T-cell (primary cell): ENCODE data around the gene ST3GAL3. TPM values are rescaled to one million over a fixed set of nuclear protein-coding genes. Genes with fewer than 3 reads are reported as not detected.
"Not testable (repeated sequence)": the region's sequence is repeated elsewhere in the genome, so short reads cannot be mapped to it uniquely, and the experiment has no call there.

Experiments used
- ATAC-seq, 4 experiments: fragments of 200-7000 bp in 3 of 4; fragments of 150-1000 bp in 1 of 4; cut with Tn5 transposase; replicated peaks in 1 of 4; 1 replicate in 3 of 4; 2 replicates in 1 of 4; pipeline ENCODE4 v1.10.0; 2021; ENCODE audit warnings: moderate library complexity in 3 of 4, mild to moderate bottlenecking in 2 of 4, moderate number of reproducible peaks in 1 of 4
- CTCF ChIA-PET, 2 donors: fragments of 300-600 bp; sonication (Branson Sonifier 250); formaldehyde crosslinking; loops; one replicate each; lab custom pipeline; 2022; ENCODE audit warnings: antibody characterized with exemption in 2 of 2; lab: Charles Lee
- POLR2A ChIA-PET, 2 donors: fragments of 300-600 bp; sonication (Branson Sonifier 250); formaldehyde crosslinking; loops; one replicate each; lab custom pipeline; 2022; ENCODE audit warnings: antibody characterized with exemption in 2 of 2; lab: Charles Lee
- DNase-seq, 35 experiments: peaks; one replicate each; pipeline versions ENCODE4 v3.0.0 to v3.0.0-alpha.2; 2013 to 2023
- H3K27ac ChIP-seq: one replicate; pipeline ENCODE4 v1.5.1; 2013; ENCODE audit warnings: low read length
- H3K27me3 ChIP-seq, 2 experiments: replicated peaks in 1 of 2; 1 replicate in 1 of 2; 2 replicates in 1 of 2; pipeline versions ENCODE4 v1.6.1 to v1.7.0; 2013; ENCODE audit warnings: low read length in 1 of 2, mixed read lengths in 1 of 2; ENCODE audit not compliant: control insufficient read depth in 2 of 2, insufficient read depth in 2 of 2; ENCODE audit errors: extremely low read depth in 1 of 2
- H3K36me3 ChIP-seq, 2 donors: 1 replicate in 1 of 2; 2 replicates in 1 of 2; pipeline versions ENCODE4 v1.6.1 to v1.7.0; 2013; ENCODE audit warnings: low read length in 1 of 2; ENCODE audit not compliant: control insufficient read depth in 2 of 2, insufficient read depth in 1 of 2; ENCODE audit errors: extremely low read depth in 1 of 2
- H3K4me1 ChIP-seq, 2 experiments: 1 replicate in 1 of 2; 2 replicates in 1 of 2; pipeline versions ENCODE4 v1.6.1 to v1.7.0; 2013; ENCODE audit warnings: low read length in 2 of 2, mixed read lengths in 1 of 2; ENCODE audit not compliant: insufficient read depth in 2 of 2, control insufficient read depth in 1 of 2; ENCODE audit errors: extremely low read depth in 1 of 2
- H3K4me3 ChIP-seq, 2 donors: 1 replicate in 1 of 2; 2 replicates in 1 of 2; pipeline versions ENCODE4 v1.5.1 to v1.7.0; 2013; ENCODE audit warnings: mild to moderate bottlenecking in 2 of 2, low read length in 1 of 2, moderate library complexity in 1 of 2; ENCODE audit not compliant: control insufficient read depth in 1 of 2; ENCODE audit errors: extremely low read depth in 1 of 2
- H3K9me3 ChIP-seq: 2 replicates; pipeline ENCODE4 v1.7.0; 2013
- H3K27ac Mint-ChIP-seq, 2 donors: one replicate each; pipeline ENCODE4 v1.8.0; 2020 to 2021; ENCODE audit warnings: mild to moderate bottlenecking in 2 of 2, mixed read lengths in 2 of 2
- H3K27me3 Mint-ChIP-seq, 2 donors: one replicate each; pipeline ENCODE4 v1.8.0; 2021 to 2022; ENCODE audit warnings: mixed read lengths in 2 of 2
- H3K36me3 Mint-ChIP-seq: one replicate; pipeline ENCODE4 v1.8.0; 2021; ENCODE audit warnings: mixed read lengths
- H3K4me1 Mint-ChIP-seq, 3 donors: one replicate each; pipeline ENCODE4 v1.8.0; 2020 to 2022; ENCODE audit warnings: mixed read lengths in 3 of 3, mild to moderate bottlenecking in 1 of 3
- H3K4me3 Mint-ChIP-seq, 3 donors: one replicate each; pipeline ENCODE4 v1.8.0; 2020 to 2022; ENCODE audit warnings: mild to moderate bottlenecking in 3 of 3, mixed read lengths in 3 of 3, moderate library complexity in 3 of 3
- H3K9me3 Mint-ChIP-seq, 3 donors: one replicate each; pipeline ENCODE4 v1.8.0; 2020 to 2022; ENCODE audit warnings: mixed read lengths in 3 of 3
- WGBS: methylation state at CpG from one replicate; pipeline ENCODE4 v1.1.5; 2013; ENCODE audit warnings: missing lambda C conversion rate; ENCODE audit not compliant: insufficient coverage; 5-methylcytosine and 5-hydroxymethylcytosine counted together
- total RNA-seq, 35 experiments: library from RNA in 6 of 35; stranded (reverse) in 6 of 35; fragments of 120-200 nt in 1 of 35; gene quantifications; one replicate each; pipeline versions ENCODE4 v1.2.1 to v1.2.4 and lab custom pipeline; 2013 to 2026

Gene ST3GAL3
- total RNA-seq, 5 donors from 2014 or later (not counting 1 experiment from before 2014, with no cell fraction given), result 21.9 to 29.8 (median 24.4) TPM

GRCh38 chr1:43774359-43774758, 67.0 kb downstream of the ST3GAL3 start:
- H3K4me1 Mint-ChIP-seq, result peaks cover 0 to 3% (median under 1%) of the 10 kb centered on the region in 3 donors
- no peak overlapping the region for H3K27ac Mint-ChIP-seq
- 100% methylated on average over 2 of the region's 2 CpGs for WGBS
- ATAC-seq (no peak), DNase-seq (no peak)
- ChIA-PET CTCF (interaction anchor here in 1 of 2 donors (0.6 kb wide), 1 partner anchor 274 kb away, joined by 4 read pairs; no protein-coding TSS in a partner anchor), POLR2A (no interaction called here)
- Histone ChIP-seq H3K27ac (no peak overlapping the region), H3K4me1 (no peaks in the 10 kb centered on the region), H3K36me3 (peaks cover 0 to 4% of the 10 kb centered on the region in 2 donors), H3K27me3 (no peaks in the 10 kb centered on the region), H3K4me3 (no peak overlapping the region), H3K9me3 (no peaks in the 10 kb centered on the region)
- H3K36me3 Mint-ChIP-seq, result peaks cover 52% of the 10 kb centered on the region
- no peak overlapping the region for H3K4me3 Mint-ChIP-seq
- no peaks in the 10 kb centered on the region for H3K27me3 Mint-ChIP-seq
- peaks cover 4 to 7% (median 7%) of the 10 kb centered on the region in 3 donors for H3K9me3 Mint-ChIP-seq

DNA sequence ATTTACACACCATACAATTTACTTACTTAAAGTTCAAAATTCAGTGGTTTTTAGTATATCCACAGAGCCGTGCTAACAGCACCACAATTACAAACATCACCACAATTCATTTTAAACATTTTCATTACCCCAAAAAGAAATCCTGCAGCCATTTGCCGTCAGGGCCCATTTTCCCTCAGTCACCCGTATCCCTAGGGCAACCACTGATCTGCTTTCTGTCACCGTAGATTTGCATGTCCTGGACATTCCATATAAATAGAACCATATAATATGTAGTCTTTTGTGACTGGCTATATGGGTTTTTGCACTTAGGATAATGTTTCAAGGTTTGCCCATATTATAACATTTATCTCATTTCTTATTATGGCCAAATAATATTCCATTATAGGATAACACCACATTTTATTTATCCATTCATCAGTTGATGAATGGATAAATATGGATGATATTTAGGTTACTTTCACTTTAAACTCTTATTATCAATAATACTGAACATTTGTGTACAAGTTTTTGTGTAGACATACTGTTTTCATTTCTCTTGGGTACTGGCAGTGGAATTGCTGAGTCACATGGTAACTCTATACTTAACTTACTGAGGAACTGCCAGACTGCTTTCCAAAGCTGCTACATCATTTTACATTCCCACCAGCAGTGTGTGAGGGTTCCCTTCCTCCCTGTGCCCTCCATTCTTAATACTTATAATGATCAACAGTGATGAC, 68.9 kb downstream of the ST3GAL3 start:
- 100% methylated on average over 1 of the region's 4 CpGs for WGBS
- CTCF ChIA-PET, result no interaction called here
- H3K27ac Mint-ChIP-seq, result no peak overlapping the region
- peaks cover 0 to 9% (median 6%) of the 10 kb centered on the region in 3 donors for H3K4me1 Mint-ChIP-seq
- H3K36me3 Mint-ChIP-seq, result peaks cover 67% of the 10 kb centered on the region
- no peak overlapping the region for H3K27ac ChIP-seq
- POLR2A ChIA-PET, result no interaction called here
- no peak overlapping the region for H3K4me3 ChIP-seq
- no peaks in the 10 kb centered on the region for H3K4me1 ChIP-seq
- peaks cover 0 to 4% of the 10 kb centered on the region in 2 donors for H3K36me3 ChIP-seq
- no peak for DNase-seq
- H3K9me3 Mint-ChIP-seq, result peaks cover 18 to 21% (median 21%) of the 10 kb centered on the region in 3 donors
- ATAC-seq, result no peak
- peaks cover 5% of the 10 kb centered on the region for H3K9me3 ChIP-seq
- no peaks in the 10 kb centered on the region for H3K27me3 Mint-ChIP-seq
- H3K4me3 Mint-ChIP-seq, result no peak overlapping the region
- H3K27me3 ChIP-seq, result no peaks in the 10 kb centered on the region

DNA sequence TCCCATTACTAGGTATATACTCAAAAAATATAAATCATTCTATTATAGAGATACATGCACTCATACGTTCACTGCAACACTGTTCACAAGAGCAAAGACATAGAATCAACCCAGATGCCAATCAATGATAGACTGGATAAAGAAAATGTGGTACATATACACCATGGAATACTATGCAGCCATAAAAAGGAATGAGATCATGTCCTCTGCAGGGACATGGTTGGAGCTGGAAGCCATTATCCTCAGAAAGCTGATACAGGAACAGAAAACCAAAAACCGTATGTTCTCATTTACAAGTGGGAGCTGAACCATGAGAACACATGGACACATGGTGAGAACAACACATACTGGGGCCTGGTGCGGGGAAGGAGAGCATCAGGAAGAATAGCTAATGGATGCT, 70.6 kb downstream of the ST3GAL3 start:
- DNase-seq, H3K4me3 Mint-ChIP-seq, H3K27me3 ChIP-seq, H3K4me1 Mint-ChIP-seq, ATAC-seq, H3K27ac ChIP-seq, H3K4me1 ChIP-seq, H3K4me3 ChIP-seq, H3K9me3 ChIP-seq, H3K27ac Mint-ChIP-seq, POLR2A ChIA-PET, H3K36me3 ChIP-seq, H3K27me3 Mint-ChIP-seq: not testable (repeated sequence)
- CTCF ChIA-PET, result interaction anchor here in 1 of 2 donors (1.0 kb wide), 1 partner anchor 11 kb away, joined by 5 read pairs; no protein-coding TSS in a partner anchor
- WGBS, result 100% methylated on average over 1 of the region's 3 CpGs
- Mint-ChIP-seq H3K36me3 (peaks cover 71% of the 10 kb centered on the region), H3K9me3 (peaks cover 18 to 21% (median 21%) of the 10 kb centered on the region in 3 donors)

GRCh38 chr1:43779266-43779665, 71.9 kb downstream of the ST3GAL3 start:
- no peak overlapping the region for H3K4me3 ChIP-seq
- H3K36me3 ChIP-seq, result peaks cover 0 to 3% of the 10 kb centered on the region in 2 donors
- ATAC-seq (no peak), DNase-seq (no peak)
- Mint-ChIP-seq H3K9me3 (peaks cover 18 to 21% (median 21%) of the 10 kb centered on the region in 3 donors), H3K27ac (no peak overlapping the region), H3K36me3 (peaks cover 66% of the 10 kb centered on the region), H3K27me3 (no peaks in the 10 kb centered on the region), H3K4me1 (peaks cover 0 to 9% (median 6%) of the 10 kb centered on the region in 3 donors), H3K4me3 (no peak overlapping the region)
- peaks cover 5% of the 10 kb centered on the region for H3K9me3 ChIP-seq
- no peaks in the 10 kb centered on the region for H3K4me1 ChIP-seq
- ChIA-PET POLR2A (no interaction called here), CTCF (no interaction called here)
- H3K27ac ChIP-seq, result no peak overlapping the region
- no peaks in the 10 kb centered on the region for H3K27me3 ChIP-seq
- whole genome bisulfite sequencing, result no CpG with 5 or more reads among the region's 1 CpG

- Histone ChIP-seq H3K27me3 (no peaks in the 10 kb centered on the region), H3K36me3 (no peaks in the 10 kb centered on the region), H3K9me3 (peaks cover 5% of the 10 kb centered on the region), H3K4me1 (no peaks in the 10 kb centered on the region), H3K27ac (no peak overlapping the region), H3K4me3 (no peak overlapping the region)
- ChIA-PET CTCF (no interaction called here), POLR2A (no interaction called here)
- Mint-ChIP-seq H3K9me3 (peaks cover 18 to 21% (median 21%) of the 10 kb centered on the region in 3 donors), H3K36me3 (peaks cover 59% of the 10 kb centered on the region), H3K27ac (no peak overlapping the region), H3K4me1 (peaks cover 0 to 9% (median 6%) of the 10 kb centered on the region in 3 donors), H3K4me3 (no peak overlapping the region), H3K27me3 (no peaks in the 10 kb centered on the region)
- no CpG with 5 or more reads among the region's 1 CpG for WGBS
- DNase-seq (no peak), ATAC-seq (no peak)
Observed at GRCh38 chr1:43779805-43780403, 72.6 kb downstream of the ST3GAL3 start.

DNA sequence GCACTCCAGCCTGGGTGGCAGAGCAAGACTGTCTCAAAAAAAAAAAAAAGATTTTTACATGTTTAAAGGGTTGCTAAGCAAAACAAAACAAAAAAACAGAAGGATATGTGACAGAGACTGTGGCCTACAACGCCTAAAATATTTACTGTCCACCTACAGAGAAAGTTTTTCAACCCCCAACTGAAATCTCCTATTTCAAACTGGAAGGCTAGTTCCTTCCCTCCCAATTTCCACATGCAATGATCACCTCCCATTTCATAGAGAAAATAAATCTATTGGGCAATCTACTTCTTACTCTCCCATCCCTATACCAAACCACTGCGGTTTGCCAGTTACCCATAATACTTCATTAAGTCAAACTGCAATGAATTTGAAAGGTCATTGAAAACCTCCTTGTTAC, 74.2 kb downstream of the ST3GAL3 start:
- Histone ChIP-seq H3K4me3 (no peak overlapping the region), H3K4me1 (no peaks in the 10 kb centered on the region), H3K9me3 (peaks cover 5% of the 10 kb centered on the region), H3K27me3 (no peaks in the 10 kb centered on the region), H3K36me3 (no peaks in the 10 kb centered on the region), H3K27ac (no peak overlapping the region)
- CTCF ChIA-PET, result no interaction called here
- H3K27ac Mint-ChIP-seq, result no peak overlapping the region
- POLR2A ChIA-PET, result no interaction called here
- H3K4me3 Mint-ChIP-seq, result no peak overlapping the region
- H3K27me3 Mint-ChIP-seq, result no peaks in the 10 kb centered on the region
- 95% methylated on average over 2 of the region's 2 CpGs for WGBS
- no peak for DNase-seq
- H3K36me3 Mint-ChIP-seq, result peaks cover 48% of the 10 kb centered on the region
- peaks cover 18 to 21% (median 21%) of the 10 kb centered on the region in 3 donors for H3K9me3 Mint-ChIP-seq
- H3K4me1 Mint-ChIP-seq, result peaks cover 0 to 9% (median 6%) of the 10 kb centered on the region in 3 donors
- ATAC-seq, result no peak
